IgD-negative memory B cell (primary cell): ENCODE results near the gene EPN1. TPM values are rescaled to one million over a fixed set of nuclear protein-coding genes. Genes with fewer than 3 reads are reported as not detected.
A peak's percentile ranks its signal among the peaks of the same experiment; 100 is the strongest.

Experiments used
- H3K27ac Mint-ChIP-seq, 3 donors: one replicate each; pipeline ENCODE4 v1.8.0; 2020 to 2022; ENCODE audit warnings: mild to moderate bottlenecking in 3 of 3, mixed read lengths in 3 of 3, moderate library complexity in 1 of 3
- H3K27me3 Mint-ChIP-seq: one replicate; pipeline ENCODE4 v1.8.0; 2021; ENCODE audit warnings: mixed read lengths
- H3K36me3 Mint-ChIP-seq: one replicate; pipeline ENCODE4 v1.8.0; 2020; ENCODE audit warnings: mild to moderate bottlenecking, mixed read lengths
- H3K4me1 Mint-ChIP-seq, 3 donors: one replicate each; pipeline ENCODE4 v1.8.0; 2020 to 2022; ENCODE audit warnings: mixed read lengths in 3 of 3, mild to moderate bottlenecking in 1 of 3
- H3K4me3 Mint-ChIP-seq, 4 donors: one replicate each; pipeline ENCODE4 v1.8.0; 2020 to 2022; ENCODE audit warnings: mild to moderate bottlenecking in 4 of 4, mixed read lengths in 4 of 4, moderate library complexity in 3 of 4
- H3K9me3 Mint-ChIP-seq, 3 donors: one replicate each; pipeline ENCODE4 v1.8.0; 2020 to 2021; ENCODE audit warnings: mixed read lengths in 3 of 3, mild to moderate bottlenecking in 1 of 3
- polyA plus RNA-seq: library from polyadenylated mRNA; unstranded; fragments of 300-500 nt; fragmentation: Illumina TruSeq; gene quantifications from one replicate; pipeline ENCODE4 v1.2.3, GENCODE V29; 2021

Gene EPN1
- polyA plus RNA-seq, 1 donor from 2014 or later: 29.9 TPM

- H3K36me3 Mint-ChIP-seq: peaks cover 3% of the 10 kb centered on the region
- peaks cover 35 to 49% (median 45%) of the 10 kb centered on the region in 3 donors for H3K4me1 Mint-ChIP-seq
- H3K4me3 Mint-ChIP-seq: peak overlapping the region; percentile 41 to 91 (median 65)
These were observed 576 bp upstream of the EPN1 start for GRCh38 chr19:55674459-55674840.

GRCh38 chr19:55675661-55676354, 782 bp downstream of the EPN1 start:
- Mint-ChIP-seq H3K4me3 (peak overlapping the region; percentile 91 to 98 (median 97)), H3K27me3 (peaks cover 2% of the 10 kb centered on the region), H3K27ac (peak overlapping the region; percentile 98 to 99 (median 99)), H3K4me1 (peaks cover 41 to 54% (median 45%) of the 10 kb centered on the region in 3 donors), H3K36me3 (peaks cover 5% of the 10 kb centered on the region), H3K9me3 (no peaks in the 10 kb centered on the region)

More at GRCh38 chr19:55674459-55674840, 576 bp upstream of the EPN1 start:
- no peaks in the 10 kb centered on the region for H3K9me3 Mint-ChIP-seq
- H3K27me3 Mint-ChIP-seq: peaks cover under 1% of the 10 kb centered on the region
- H3K27ac Mint-ChIP-seq: peak overlapping the region; percentile 90 to 98 (median 96)

- peaks cover 2% of the 10 kb centered on the region for H3K27me3 Mint-ChIP-seq
- peak overlapping the region; percentile 98 to 99 (median 99) for H3K27ac Mint-ChIP-seq
- H3K9me3 Mint-ChIP-seq: no peaks in the 10 kb centered on the region
- peak overlapping the region; percentile 91 to 98 (median 97) for H3K4me3 Mint-ChIP-seq
- H3K36me3 Mint-ChIP-seq: peaks cover 5% of the 10 kb centered on the region
- H3K4me1 Mint-ChIP-seq: peaks cover 40 to 50% (median 45%) of the 10 kb centered on the region in 3 donors
These were observed 1.4 kb downstream of the EPN1 start for GRCh38 chr19:55676383-55676782.

GRCh38 chr19:55676889-55677505, 2.0 kb downstream of the EPN1 start:
- Mint-ChIP-seq H3K4me3 (peak overlapping the region; percentile 91 to 98 (median 97)), H3K27me3 (peaks cover 2% of the 10 kb centered on the region), H3K27ac (peak overlapping the region; percentile 98 to 99 (median 99)), H3K4me1 (peaks cover 38 to 48% (median 45%) of the 10 kb centered on the region in 3 donors), H3K9me3 (no peaks in the 10 kb centered on the region), H3K36me3 (peaks cover 5% of the 10 kb centered on the region)

GRCh38 chr19:55677572-55678028, 2.6 kb downstream of the EPN1 start:
- Mint-ChIP-seq H3K27me3 (peaks cover 2% of the 10 kb centered on the region), H3K36me3 (peaks cover 5% of the 10 kb centered on the region), H3K27ac (peak overlapping the region; percentile 93 to 99 (median 98)), H3K9me3 (no peaks in the 10 kb centered on the region), H3K4me3 (peak overlapping the region; percentile 91 to 98 (median 97)), H3K4me1 (peaks cover 35 to 46% (median 40%) of the 10 kb centered on the region in 3 donors)

- no peaks in the 10 kb centered on the region for H3K9me3 Mint-ChIP-seq
- peaks cover 6% of the 10 kb centered on the region for H3K36me3 Mint-ChIP-seq
- peak overlapping the region; percentile 93 to 99 (median 98) for H3K27ac Mint-ChIP-seq
- H3K4me3 Mint-ChIP-seq: peak overlapping the region; percentile 91 to 98 (median 97)
- peaks cover 2% of the 10 kb centered on the region for H3K27me3 Mint-ChIP-seq
- peaks cover 35 to 46% (median 40%) of the 10 kb centered on the region in 3 donors for H3K4me1 Mint-ChIP-seq
These were observed 3.2 kb downstream of the EPN1 start for GRCh38 chr19:55678121-55678671.

- H3K36me3 Mint-ChIP-seq: peaks cover 6% of the 10 kb centered on the region
- H3K4me3 Mint-ChIP-seq: peak overlapping the region in 2 of 4 donors; percentile 84 to 91
These were observed 4.6 kb downstream of the EPN1 start for GRCh38 chr19:55679343-55680257.

GRCh38 chr19:55680339-55681130, 5.5 kb downstream of the EPN1 start:
- peaks cover 6% of the 10 kb centered on the region for H3K36me3 Mint-ChIP-seq
- H3K27me3 Mint-ChIP-seq: peaks cover 2% of the 10 kb centered on the region
- H3K4me1 Mint-ChIP-seq: peaks cover 37 to 48% (median 38%) of the 10 kb centered on the region in 3 donors
- H3K4me3 Mint-ChIP-seq: peak overlapping the region in 2 of 4 donors; percentile 12 to 37
- H3K9me3 Mint-ChIP-seq: no peaks in the 10 kb centered on the region
- peak overlapping the region in 2 of 3 donors; percentile 27 to 98 for H3K27ac Mint-ChIP-seq

More at GRCh38 chr19:55679343-55680257, 4.6 kb downstream of the EPN1 start:
- Mint-ChIP-seq H3K27me3 (peaks cover 2% of the 10 kb centered on the region), H3K9me3 (no peaks in the 10 kb centered on the region), H3K4me1 (peaks cover 37 to 49% (median 40%) of the 10 kb centered on the region in 3 donors), H3K27ac (peak overlapping the region; percentile 93 to 99 (median 98))

- H3K27me3 Mint-ChIP-seq: peaks cover 2% of the 10 kb centered on the region
- no peaks in the 10 kb centered on the region for H3K9me3 Mint-ChIP-seq
- peak overlapping the region in 2 of 3 donors; percentile 27 to 98 for H3K27ac Mint-ChIP-seq
- H3K4me3 Mint-ChIP-seq: no peak overlapping the region
- peaks cover 6% of the 10 kb centered on the region for H3K36me3 Mint-ChIP-seq
- H3K4me1 Mint-ChIP-seq: peaks cover 29 to 44% (median 34%) of the 10 kb centered on the region in 3 donors
These were observed 6.4 kb downstream of the EPN1 start for GRCh38 chr19:55681131-55682092.

- Mint-ChIP-seq H3K4me1 (peaks cover 6 to 26% (median 15%) of the 10 kb centered on the region in 3 donors), H3K4me3 (peak overlapping the region in 1 of 4 donors; percentile 50), H3K27me3 (peaks cover 2% of the 10 kb centered on the region), H3K9me3 (no peaks in the 10 kb centered on the region), H3K27ac (no peak overlapping the region), H3K36me3 (peaks cover 4% of the 10 kb centered on the region)
These were observed 8.6 kb downstream of the EPN1 start for GRCh38 chr19:55683449-55684261.

GRCh38 chr19:55684946-55685681, 10.1 kb downstream of the EPN1 start:
- H3K27ac Mint-ChIP-seq: peak overlapping the region in 1 of 3 donors; percentile 67
- no peaks in the 10 kb centered on the region for H3K9me3 Mint-ChIP-seq
- H3K36me3 Mint-ChIP-seq: peaks cover 2% of the 10 kb centered on the region
- peaks cover 0 to 16% (median 9%) of the 10 kb centered on the region in 3 donors for H3K4me1 Mint-ChIP-seq
- H3K4me3 Mint-ChIP-seq: no peak overlapping the region
- H3K27me3 Mint-ChIP-seq: no peaks in the 10 kb centered on the region
